Measurements from ENCODE around the gene MAD1L1. TPM values are rescaled to one million over a fixed set of nuclear protein-coding genes. Genes with fewer than 3 reads are reported as not detected.
A peak's percentile ranks its signal among the peaks of the same experiment; 100 is the strongest.

Gene MAD1L1
- total and polyA plus RNA-seq, 2 of the 8 experiments (the other 6 are each of a cell fraction or from before 2014, with no cell fraction given), result 40.4 to 44.6 TPM

- H2BK20ac ChIP-seq (ENCODE audit: low read length), result no peak overlapping the region
- H3K4me1 ChIP-seq (replicated peaks in 1 of 4; ENCODE audit: control insufficient read depth in 3 of 4, insufficient read depth in 4 of 4, low read length in 3 of 4), result peaks cover 0 to 4% (median 0%) of the 10 kb centered on the region in 4 experiments; a peak in 1 of 7 replicates
- no peaks in the 10 kb centered on the region for H3K36me3 ChIP-seq (ENCODE audit: control insufficient read depth in 2 of 4, insufficient read depth in 4 of 4, low read length in 3 of 4)
- no peak overlapping the region for H2BK15ac ChIP-seq (ENCODE audit: low read length)
- H3K27ac ChIP-seq (ENCODE audit: low read depth, low read length), result no peak overlapping the region
- no peak overlapping the region for H4K5ac ChIP-seq (ENCODE audit: insufficient read length, low read depth, low read length)
- no peak overlapping the region for H3K4me3 ChIP-seq (ENCODE audit: extremely low read depth in 1 of 4, insufficient read depth in 2 of 4, low read depth in 3 of 4, low read length in 4 of 4)
- no peaks in the 10 kb centered on the region for H3K23me2 ChIP-seq (ENCODE audit: low read depth, low read length)
- DNase-seq (ENCODE audit: low read depth in 1 of 2, low spot score in 2 of 2) (no peak), FAIRE-seq (no peak)
- H4K91ac ChIP-seq (replicated peaks; ENCODE audit: insufficient read length, low read length), result no peak overlapping the region
- no peaks in the 10 kb centered on the region for H3K9me3 ChIP-seq (ENCODE audit: insufficient read depth in 2 of 2, low read depth in 1 of 2, low read length in 1 of 2)
- H4K20me1 ChIP-seq (replicated peaks in 1 of 2; ENCODE audit: control insufficient read depth in 1 of 2, insufficient read depth in 2 of 2, low read length in 2 of 2), result peaks cover 0 to 4% of the 10 kb centered on the region in 2 experiments
- no peak overlapping the region for H3K14ac ChIP-seq (ENCODE audit: insufficient read length)
- H3K9ac ChIP-seq (replicated peaks in 1 of 4; ENCODE audit: extremely low read depth in 1 of 4, low read depth in 3 of 4, low read length in 3 of 4), result no peak overlapping the region
- H3K27me3 ChIP-seq (replicated peaks in 1 of 4; ENCODE audit: control insufficient read depth in 3 of 4, extremely low read depth in 1 of 4, insufficient read depth in 3 of 4, low read length in 3 of 4), result no peaks in the 10 kb centered on the region
- CTCF ChIA-PET (ENCODE audit: partially characterized antibody), result interaction anchor here (0.5 to 1.7 kb wide), 11 partner anchors 11 to 361 kb away, joined by 3 to 5 read pairs (median 3); no protein-coding TSS in a partner anchor
- POLR2A ChIA-PET (ENCODE audit: partially characterized antibody), result interaction anchor here (0.7 to 0.9 kb wide), 3 partner anchors 9 to 434 kb away, joined by 3 read pairs; no protein-coding TSS in a partner anchor
- no peak overlapping the region for H2AFZ ChIP-seq (ENCODE audit: low read length)
- 92% methylated on average over 26 of the region's 31 CpGs; no CpG with 5 or more reads in 1 of the 2 experiments for WGBS, 2 experiments (ENCODE audit: extremely low coverage in 1 of 2, insufficient coverage in 1 of 2, insufficient read length in 1 of 2, insufficient replicate concordance in 2 of 2, low coverage in 1 of 2, low lambda C conversion rate in 2 of 2, missing lambda C conversion rate in 1 of 2)
- no peaks in the 10 kb centered on the region; the same call in 1 of the 2 replicates for H3K79me1 ChIP-seq (ENCODE audit: low read depth, low read length)
- no peak overlapping the region for H2BK5ac ChIP-seq (ENCODE audit: low read depth, low read length)
- H2BK120ac ChIP-seq (replicated peaks; ENCODE audit: low read depth, low read length), result no peak overlapping the region
- H3K79me2 ChIP-seq (ENCODE audit: control insufficient read depth in 1 of 2, insufficient read depth in 2 of 2, low read length in 2 of 2), result no peaks in the 10 kb centered on the region
- H3K4ac ChIP-seq (replicated peaks; ENCODE audit: insufficient read length, low read depth, low read length), result no peak overlapping the region
- no peak overlapping the region for H2AK5ac ChIP-seq (ENCODE audit: low read depth, low read length)
- H3K4me2 ChIP-seq (ENCODE audit: insufficient read depth in 1 of 2, low read depth in 2 of 2, low read length in 2 of 2), result no peak overlapping the region
- H4K8ac ChIP-seq (ENCODE audit: extremely low read depth, insufficient read depth, low read length), result peak overlapping the region; percentile 28; the same call in 1 of the 2 replicates
- no peak overlapping the region for H3K18ac ChIP-seq (ENCODE audit: extremely low read depth, low read length)
- TF ChIP-seq EGR1 (IDR thresholded peaks at IDR 0.05; ENCODE audit: borderline replicate concordance, low read depth, low read length) (0 out of 2 replicates have a peak, but pooled peaks have one; percentile 7), SRF (IDR thresholded peaks at IDR 0.05; ENCODE audit: low read depth, low read length) (no peak)
- no peak overlapping the region for H2BK12ac ChIP-seq (ENCODE audit: low read depth, low read length)
- H3K23ac ChIP-seq (ENCODE audit: insufficient read length), result no peak overlapping the region
- no peak overlapping the region for H3K56ac ChIP-seq (replicated peaks; ENCODE audit: insufficient read length, low read depth, low read length)
Observed at GRCh38 chr7:2082139-2082998, 150.4 kb downstream of the MAD1L1 start.
